Stimulated activated CD8-positive, alpha-beta memory T cell treated with anti-CD3 and anti-CD28 coated beads, Interleukin-2, amount 100 ng/mL, for 1 hour (primary cell): ENCODE measurements around the gene GFRAL.

Experiments used
- DNase-seq, 2 donors: peaks; one replicate each; pipeline ENCODE4 v3.0.0-alpha.2; 2020; ENCODE audit warnings: low read depth in 2 of 2

GFRAL gene

DNA sequence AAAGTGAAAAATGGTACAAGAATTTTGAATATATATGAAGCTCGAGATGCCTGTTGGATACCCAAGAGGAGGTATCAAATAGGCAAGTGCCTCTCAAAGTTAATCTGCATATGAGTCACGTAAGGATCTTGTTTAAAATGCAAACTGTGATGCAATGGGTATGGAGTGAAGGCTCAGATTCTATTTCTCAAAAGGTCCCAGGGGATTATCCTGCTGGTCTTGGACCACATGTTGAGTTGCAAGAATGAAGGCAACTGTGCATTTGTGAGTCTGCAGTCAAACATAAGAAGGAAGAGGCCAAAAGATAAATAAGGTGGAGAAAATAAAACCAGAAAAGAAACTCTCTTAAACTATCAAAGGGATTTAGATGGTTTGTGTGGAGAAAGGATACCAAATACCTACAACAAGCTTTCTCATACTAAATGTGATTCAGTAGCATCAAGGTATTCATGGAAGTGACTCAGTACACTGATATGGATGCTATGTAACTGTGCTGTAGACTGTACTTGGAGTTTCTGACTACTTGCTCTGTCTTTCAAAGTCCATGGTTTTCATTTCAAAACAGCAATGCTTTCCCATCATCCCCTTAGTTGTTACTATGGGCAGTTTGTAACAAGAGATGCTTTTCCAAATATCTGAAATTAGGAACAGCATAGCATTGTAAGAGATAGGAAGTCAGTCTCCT, 106.3 kb downstream of the GFRAL start:
- no peak for DNase-seq

DNA sequence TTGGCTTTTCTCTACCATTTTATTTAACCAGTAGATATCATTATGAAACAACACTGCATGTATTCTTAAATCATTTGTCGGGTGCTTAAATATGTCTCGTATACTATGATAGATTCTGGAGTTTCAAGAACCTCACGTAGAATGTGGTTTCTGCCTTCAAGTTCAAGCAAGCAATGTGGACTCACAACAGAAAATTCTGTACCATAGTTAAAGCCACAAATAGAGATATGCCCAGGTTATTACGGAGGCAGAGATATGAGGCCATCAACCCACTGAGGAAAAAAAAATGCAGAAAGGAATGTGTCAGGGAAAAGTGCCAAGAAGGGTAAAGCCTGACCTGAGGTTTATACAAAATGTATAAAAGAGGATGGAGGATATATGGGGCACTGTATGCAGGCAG, 109.9 kb downstream of the GFRAL start:
- DNase-seq, result no peak

GRCh38 chr6:55438203-55438602, 110.9 kb downstream of the GFRAL start:
- no peak for DNase-seq

DNA sequence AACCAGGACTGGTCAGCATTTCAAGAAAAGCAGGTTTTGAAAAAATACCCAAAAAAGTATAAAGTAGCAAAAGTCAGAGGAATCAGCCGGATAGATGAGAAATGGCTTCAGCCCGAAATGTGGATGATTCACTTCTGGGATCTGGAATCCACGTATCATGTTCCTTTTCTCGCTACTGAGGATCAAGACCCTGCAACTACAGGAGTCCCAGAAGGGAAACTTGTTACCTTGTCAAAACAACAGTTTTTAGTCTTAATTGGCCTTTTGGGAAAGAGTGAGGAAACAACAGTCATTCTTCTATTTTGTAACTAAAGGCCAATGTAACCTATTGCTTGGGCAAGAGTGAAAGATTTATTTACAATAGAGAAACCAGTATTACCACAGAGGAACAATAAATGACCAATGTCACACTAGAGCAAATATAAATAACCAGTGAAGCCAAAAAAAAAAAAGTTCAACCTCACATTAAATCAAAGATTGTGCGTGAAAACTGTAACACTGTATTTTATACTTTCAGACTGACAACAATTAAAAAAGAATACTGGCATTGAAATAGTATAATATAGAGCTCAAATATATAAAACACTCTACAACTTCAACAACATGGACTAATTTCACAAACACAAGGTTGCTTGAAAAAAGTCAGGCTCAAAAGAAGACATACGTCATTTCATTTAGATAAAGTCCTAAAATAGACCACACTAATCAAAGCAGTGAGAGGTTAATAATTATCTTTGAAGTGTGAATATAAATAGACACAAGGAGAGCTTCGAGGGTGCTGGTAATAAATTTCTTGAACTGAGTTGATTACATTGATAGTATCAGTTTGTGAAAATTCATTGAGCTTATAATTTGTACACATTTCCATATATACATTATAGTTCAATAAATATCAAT, 116.2 kb downstream of the GFRAL start:
- no peak for DNase-seq

GRCh38 chr6:55445648-55446204, 118.5 kb downstream of the GFRAL start:
- DNase-seq, result no peak

DNA sequence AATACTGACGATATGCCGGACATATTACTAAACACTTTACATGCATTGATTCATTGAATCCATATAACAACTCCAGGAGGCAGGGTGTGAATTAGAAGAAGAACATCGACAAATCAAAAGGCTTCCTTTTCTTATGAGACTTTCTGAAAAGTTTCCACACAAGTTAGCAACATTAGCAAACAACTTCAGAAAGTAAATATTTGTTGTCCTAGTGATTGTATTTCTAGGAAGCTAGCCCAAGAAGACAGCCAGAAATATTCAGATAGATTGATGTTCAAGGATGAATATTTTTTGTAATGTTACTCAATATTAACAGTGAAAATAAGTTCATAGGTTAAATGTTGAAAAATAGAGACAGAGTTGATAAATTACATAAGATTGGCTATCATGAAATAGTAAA, 120.6 kb downstream of the GFRAL start:
- DNase-seq, result no peak

DNA sequence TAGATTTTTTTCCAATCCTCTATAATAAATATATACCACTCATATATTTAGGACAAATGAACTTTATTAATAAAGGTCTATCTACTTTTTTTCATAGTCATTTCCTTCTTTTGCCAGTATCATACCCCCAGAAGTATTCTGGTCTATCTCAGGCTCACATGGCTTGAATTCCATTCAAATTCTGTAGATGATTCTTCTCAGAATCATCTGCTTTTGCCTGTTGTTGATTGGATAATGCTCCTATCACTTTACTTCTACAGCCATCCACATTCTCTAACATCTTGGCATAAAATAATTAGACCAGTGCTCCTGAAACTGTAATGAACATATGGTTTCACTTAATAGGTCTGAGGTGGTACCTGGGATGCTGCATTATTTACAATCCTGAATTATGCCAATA, 121.2 kb downstream of the GFRAL start:
- DNase-seq, result no peak

DNA sequence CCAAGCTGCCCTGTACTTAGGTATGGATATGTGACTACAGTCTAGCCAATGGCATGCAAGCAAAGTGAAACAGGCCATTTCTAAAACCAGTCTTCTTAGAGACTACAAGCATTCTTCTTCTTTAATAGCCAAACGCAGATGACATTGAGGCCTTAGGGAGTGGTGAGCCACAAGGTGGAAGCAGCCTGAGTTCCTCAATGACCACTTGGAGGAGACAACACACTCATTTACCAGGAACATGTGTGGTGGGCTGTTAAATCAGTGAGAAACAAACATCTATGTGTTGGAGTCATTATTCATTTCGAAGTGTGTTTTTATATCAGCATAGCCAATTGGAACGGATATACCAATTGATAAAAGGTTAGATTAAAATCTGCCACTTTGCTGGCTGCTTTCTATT, 122.0 kb downstream of the GFRAL start:
- no peak for DNase-seq

- DNase-seq, result no peak
Observed at GRCh38 chr6:55450005-55450404, 122.7 kb downstream of the GFRAL start.
